Esophagus squamous epithelium (tissue), 4 donors: ENCODE data around the gene KCNH8.

Source experiments
- POLR2A ChIP-seq, 4 donors: fragments of 450-650 bp; IDR thresholded peaks; one replicate each; pipeline ENCODE4 v1.6.1; 2017; ENCODE audit warnings: antibody characterized with exemption in 4 of 4, mild to moderate bottlenecking in 4 of 4, moderate library complexity in 3 of 4
- TF ChIP-seq, protein P1 (sequence below), 6 experiments: fragments of 450-650 bp in 4 of 6; fragments of 200-600 bp in 2 of 6; sonication (generic) in 2 of 6; IDR thresholded peaks; one replicate each; pipeline ENCODE4 v1.5.1; 2016 to 2019; ENCODE audit warnings: antibody characterized with exemption in 6 of 6, mild to moderate bottlenecking in 4 of 6, moderate library complexity in 4 of 6

DNA sequence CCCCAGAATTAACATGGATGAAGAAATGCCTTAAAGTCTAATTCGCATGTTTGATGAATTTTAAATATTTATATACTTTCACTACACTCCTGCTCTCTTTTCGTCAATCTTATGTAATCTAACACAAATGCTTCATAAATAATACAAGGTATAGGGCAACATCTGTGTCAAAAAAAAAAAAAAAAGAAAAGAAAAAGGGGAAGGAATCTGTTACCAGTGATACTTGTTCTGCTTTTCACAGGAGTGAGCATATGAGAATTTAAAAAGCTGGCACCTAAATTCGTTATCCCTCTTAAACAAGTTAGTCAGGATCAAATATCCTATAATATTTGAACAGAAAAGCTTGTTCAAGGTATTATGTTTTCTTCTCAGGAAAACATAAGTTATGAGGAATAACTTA, 243.8 kb downstream of the KCNH8 start:
- TF ChIP-seq, protein P1, sequence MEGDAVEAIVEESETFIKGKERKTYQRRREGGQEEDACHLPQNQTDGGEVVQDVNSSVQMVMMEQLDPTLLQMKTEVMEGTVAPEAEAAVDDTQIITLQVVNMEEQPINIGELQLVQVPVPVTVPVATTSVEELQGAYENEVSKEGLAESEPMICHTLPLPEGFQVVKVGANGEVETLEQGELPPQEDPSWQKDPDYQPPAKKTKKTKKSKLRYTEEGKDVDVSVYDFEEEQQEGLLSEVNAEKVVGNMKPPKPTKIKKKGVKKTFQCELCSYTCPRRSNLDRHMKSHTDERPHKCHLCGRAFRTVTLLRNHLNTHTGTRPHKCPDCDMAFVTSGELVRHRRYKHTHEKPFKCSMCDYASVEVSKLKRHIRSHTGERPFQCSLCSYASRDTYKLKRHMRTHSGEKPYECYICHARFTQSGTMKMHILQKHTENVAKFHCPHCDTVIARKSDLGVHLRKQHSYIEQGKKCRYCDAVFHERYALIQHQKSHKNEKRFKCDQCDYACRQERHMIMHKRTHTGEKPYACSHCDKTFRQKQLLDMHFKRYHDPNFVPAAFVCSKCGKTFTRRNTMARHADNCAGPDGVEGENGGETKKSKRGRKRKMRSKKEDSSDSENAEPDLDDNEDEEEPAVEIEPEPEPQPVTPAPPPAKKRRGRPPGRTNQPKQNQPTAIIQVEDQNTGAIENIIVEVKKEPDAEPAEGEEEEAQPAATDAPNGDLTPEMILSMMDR (IDR thresholded peaks at IDR 0.05) = no peak
- no peak for TF ChIP-seq POLR2A (IDR thresholded peaks at IDR 0.05)
